ENCODE results near the gene ENAH.
A peak's percentile ranks its signal among the peaks of the same experiment; 100 is the strongest.
"Not testable (repeated sequence)": the region's sequence is repeated elsewhere in the genome, so short reads cannot be mapped to it uniquely, and the experiment has no call there.

The ENAH gene

DNA sequence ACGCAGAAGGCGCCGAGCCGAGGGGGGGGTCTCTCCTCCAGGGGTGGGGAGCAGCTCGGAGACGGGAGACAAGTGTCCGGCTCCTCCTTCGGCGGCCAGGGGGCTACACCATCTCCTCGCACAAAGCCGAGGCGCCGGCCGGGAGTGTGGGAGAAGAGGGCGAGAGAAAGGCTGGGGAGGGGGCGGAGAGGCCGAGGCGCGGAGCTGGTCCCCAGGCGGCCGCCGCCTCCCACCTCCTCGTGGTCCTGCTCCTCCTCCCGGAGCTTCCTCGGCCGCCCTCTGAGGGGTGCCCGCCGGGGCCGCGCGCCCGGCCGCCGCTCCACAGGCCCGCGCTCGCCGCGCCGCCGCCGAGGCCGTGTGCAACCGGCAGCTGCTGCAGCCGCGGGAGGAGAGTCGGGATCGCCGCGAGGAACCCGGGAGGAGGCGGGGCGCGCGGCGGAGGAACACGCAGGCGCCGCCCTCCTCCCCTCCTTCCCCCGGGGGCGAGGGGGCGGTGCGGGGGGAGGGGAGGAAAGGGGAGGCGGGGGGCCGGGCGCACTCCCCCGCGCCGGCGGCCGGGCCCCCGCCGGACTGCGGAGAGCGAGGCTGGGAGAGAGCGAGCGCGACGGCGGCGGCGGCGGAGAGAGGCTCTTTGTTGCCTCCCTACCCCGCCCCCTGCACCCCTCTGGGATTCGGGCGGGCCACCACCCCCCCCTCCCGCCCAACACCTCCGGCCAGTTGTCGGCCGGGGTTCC is at the start of gene ENAH:
TSS of gene ENAH (minus strand) at position 395 of the 734 bp plus-strand sequence. CDS start 433 bp downstream, outside the sequence.
- peak; percentile 66 for DNase-seq

DNA sequence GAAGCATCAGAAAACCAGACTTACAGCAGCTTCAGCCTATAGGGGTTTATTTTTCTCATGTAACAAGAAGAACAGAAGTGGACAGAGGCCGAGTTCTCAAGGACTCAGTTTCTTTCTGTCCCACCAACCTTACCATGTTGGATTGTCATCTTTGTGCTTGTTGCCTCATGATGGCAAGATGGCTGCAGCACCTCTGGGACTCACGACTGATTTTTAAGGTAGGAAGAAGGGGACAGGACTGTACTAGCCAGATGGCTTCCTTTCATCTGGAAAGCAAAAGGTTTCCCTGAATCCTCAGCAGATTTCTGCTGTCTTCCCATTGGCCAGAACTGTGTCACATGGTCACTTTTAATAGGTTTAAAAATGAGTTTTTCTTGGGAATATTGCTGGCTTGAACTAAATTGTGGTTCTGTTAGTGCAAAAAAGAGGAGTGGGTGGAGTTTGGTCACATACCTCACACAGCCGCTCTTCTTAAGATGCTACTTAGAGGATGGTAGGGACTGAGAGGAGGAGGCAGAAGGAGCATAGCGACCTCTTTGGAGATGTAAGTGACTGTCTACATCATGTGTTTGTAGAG is 48.1 kb upstream of the ENAH start:
- DNase-seq: no peak

DNA sequence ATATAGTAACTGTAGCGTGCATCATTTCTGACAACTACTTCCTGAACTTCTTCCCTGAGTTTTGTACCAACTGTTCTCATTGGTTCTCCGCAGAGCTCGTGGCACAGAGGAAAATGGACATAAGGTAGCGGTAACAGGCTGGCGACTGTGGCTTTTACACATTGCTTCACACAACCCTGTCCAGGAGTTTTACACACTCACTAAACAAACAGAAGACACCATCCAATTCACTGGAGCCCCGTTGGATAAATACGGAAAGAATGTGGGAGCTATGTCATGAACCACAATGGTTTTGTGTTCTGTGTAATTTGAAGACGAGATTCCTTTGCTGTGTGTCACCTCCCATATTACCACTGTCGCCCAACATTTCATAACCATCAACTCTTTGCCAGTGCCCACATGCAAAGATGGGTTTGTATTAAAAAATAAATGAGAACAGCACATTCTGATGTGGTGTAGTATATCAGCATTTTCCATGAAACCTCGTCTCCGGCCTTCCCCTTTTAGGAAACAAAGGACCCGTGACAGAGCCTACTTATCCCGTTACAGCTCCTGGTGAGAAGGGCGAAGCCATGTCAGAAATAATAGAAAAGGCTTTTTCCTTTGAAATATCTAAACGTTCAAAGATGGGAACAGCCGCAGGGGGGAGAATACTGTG is 47.4 kb upstream of the ENAH start:
- DNase-seq: no peak

DNA sequence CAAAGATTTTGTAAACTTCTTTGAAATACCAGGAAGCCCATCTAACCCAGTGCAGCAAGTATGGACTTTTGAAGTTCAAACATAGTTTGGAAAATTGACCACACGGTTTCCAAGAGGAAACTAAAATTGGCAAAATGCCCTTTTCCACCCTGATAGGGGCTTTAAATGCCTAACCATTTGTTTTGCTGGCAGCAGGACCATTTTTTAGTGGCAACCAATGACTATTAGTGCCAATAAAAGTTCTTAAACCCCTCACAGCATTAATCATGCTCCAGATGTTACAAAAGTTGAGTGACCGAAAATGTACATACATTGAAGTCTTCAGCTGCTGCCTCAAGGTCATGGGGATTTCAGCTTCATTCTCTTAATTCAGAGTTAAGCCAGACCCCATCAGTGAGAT is 46.4 kb upstream of the ENAH start:
- no peak for DNase-seq

DNA sequence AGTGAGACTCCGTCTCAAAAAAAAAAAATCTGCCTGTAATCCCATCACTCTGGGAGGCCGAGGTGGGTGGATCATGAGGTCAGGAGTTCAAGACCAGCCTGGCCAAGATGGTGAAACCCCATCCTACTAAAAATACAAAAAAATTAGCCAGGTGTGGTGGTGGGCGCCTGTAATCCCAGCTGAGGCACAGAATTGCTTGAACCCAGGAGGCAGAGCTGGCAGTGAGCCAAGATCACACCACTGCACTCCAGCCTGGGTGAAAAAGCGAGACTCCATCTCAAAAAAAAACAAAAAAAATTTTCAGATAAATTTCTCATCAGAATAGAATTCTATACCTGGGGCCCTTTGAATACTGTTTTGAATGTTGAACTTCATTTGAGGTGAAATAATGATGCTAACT is 45.3 kb upstream of the ENAH start:
- DNase-seq: not testable (repeated sequence)

DNA sequence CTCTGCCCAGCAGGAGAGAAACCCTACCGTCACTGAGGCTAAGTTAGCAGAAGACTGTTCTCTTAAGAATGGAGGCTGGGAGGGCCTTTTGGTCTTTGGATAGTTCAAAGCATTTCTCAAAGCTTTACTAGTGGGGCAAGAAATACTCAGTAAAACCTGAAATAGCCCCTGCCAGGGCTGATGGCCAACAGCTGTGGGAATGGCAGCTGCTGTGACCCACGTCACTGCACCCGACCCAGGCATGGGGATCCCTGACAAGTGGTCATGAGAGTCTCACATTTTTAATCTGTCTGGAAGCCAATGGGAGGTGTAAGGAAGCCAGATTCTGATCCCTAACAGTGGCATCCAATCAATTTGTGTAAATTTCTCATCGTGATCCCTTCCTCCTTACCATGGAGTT is 44.5 kb upstream of the ENAH start:
- no peak for DNase-seq

DNA sequence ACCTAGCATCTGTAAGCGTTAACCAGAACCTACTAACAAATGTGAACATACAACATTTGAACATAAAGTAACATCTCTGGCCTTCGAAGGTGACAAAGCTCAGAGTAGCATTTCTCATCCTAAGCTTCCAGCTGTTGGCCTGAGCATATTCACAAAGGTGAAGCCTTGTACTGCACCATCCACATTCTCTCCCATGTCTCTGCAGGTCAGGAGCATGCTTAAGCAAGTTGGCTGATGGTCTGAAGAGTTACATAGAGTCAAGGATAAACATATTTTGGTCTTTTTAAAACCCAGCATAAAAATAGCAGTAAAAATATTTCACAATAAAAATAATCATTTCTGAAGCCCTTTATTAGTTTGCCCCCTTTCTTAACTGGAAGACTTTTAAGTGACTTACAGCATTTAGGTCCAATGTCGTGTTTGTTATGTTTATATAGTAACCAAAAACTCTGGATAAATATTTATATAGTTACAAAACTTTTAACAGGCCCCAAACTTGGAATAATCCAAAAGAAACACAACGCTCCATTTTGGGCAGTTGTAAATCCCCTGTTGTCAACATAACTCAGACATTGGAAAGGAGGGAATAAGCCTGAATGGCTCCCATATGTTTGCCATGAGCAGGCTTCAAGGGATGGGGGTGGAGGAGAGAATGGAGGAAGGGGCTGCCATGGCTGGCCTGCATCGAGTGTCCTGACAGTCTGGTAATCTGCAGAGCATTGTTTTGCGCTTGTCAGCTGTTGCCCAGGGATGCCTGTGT is 42.8 kb upstream of the ENAH start:
- no peak for DNase-seq

DNA sequence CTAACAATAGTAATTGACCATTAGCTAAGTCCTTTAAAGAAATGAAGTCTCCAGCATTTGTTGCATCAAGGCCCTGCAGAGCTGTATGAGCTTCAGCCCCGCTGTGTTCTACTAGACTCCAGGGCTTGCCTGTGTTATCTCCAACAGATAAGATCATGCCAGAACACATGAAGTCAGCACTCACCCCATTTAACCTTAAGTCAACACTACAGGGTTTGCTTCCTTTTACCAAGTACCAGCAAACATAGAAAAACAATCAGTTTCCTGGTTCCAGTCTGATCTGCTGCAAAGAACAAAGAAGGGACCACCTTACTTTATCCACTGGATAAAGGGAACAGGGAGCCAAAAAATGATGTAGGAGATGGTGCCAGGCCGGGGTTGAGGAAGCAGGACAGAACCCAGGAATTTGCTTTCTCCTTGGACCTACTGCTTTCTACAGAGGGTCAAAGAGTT is 41.3 kb upstream of the ENAH start:
- DNase-seq: no peak

DNA sequence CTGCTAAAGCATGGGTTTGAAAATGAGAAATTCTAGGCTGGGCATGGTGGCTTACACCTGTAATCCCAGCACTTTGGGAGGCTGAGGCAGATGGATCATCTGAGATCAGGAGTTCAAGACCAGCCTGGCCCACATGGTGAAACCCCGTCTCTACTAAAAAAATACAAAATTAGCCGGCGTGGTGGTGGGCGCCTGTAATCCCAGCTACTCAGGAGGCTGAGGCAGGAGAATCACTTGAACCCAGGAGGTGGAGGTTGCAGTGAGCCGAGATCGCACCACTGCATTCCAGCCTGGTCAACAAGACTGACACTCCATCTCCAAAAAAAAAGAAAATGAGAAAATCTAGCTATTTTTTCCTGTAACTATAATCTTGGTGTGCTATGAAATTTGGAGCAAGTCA is 40.8 kb upstream of the ENAH start:
- not testable (repeated sequence) for DNase-seq

DNA sequence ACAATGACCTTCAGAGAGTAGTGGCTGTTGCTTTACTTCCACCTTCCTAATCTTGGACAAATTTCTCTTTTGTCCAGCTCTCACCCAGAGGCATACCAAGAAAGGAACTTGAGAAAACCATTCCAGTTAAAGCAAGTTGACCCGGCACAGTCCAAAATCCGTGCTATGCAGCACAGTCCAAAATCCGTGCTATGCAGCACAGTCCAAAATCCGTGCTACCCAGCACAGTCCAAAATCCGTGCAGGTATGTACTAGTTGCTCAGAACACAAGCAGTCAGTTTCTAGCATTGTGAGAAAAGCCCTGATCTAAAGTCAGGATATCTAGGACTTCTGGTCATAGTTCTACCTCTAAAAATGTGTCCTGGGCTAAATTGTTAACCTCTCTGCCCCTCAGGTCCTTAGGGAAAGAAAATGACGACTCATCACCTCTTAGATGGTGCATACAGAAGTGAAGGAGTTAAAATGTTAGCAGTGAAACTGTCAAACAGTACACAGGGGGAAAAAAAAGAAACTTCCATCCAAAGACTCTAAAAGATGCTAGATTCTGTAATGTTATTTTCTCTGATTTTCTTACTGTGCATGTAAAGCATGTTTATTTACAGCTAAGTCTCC is 40.3 kb upstream of the ENAH start:
- no peak for DNase-seq

DNA sequence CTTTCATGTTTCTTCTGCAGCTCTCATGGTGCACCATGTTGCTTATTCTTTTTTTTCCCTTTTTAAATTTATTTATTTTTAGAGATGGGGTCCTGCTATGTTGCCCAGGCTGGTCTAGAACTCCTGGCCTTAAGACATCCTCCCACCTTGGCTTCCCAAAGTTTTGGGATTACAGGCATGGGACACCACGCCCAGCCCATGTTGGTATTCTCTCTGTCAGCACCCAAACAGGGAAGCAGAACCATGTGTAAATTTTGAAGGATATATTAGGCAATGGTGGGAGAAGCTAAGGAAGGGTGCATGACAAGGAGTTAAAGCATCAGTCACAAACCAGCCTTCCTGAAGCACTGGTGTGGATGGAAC is 39.6 kb upstream of the ENAH start:
- no peak for DNase-seq

DNA sequence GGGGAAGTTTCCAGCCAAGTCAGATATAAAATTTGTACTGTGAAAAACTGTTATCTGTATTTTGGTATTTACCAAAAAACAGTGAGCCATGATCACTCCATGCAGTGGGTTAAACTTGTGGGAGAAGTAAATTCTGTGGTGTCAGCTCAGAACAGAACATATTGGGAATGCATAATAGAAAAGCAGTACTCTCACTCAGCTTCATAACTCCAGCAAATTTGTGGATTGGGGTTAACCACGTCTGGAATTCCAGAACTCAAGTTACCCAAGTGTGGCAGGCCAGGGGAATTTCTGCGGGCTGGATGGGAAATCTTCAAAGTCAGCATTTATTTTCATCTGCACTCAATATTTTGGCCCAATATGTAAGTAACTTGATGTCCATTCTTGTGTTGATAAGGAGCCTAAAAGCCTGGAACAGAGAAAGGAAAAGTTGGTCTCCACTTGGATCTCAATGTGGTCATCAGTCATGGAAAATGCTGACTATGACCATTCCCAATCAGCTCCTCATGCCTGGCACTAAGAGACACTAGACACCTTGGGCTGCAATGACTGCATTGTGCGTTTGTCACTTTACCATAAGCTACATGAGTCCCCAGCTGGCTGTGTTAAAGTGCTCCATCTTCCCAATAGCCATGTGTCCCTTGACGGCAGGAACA is 39.1 kb upstream of the ENAH start:
- no peak for DNase-seq

DNA sequence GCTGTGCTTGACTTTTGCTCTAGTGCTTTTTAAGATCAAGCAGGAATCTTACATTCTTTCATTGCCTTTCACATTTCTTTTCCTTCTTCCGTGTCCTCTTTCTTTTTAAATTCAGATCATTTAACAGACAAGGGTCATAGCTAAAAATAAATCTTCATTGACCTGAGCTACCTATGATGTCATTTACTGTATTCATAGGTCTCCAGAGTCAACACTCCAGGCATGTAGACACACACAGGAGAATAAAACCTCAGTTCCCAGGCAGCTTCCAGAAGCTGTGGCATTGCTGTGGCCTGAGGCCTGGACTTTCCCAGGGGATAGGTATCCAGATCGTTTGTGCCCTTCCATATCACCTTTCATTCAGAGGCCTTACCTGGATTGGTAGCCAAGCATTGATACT is 38.5 kb upstream of the ENAH start:
- DNase-seq: no peak

DNA sequence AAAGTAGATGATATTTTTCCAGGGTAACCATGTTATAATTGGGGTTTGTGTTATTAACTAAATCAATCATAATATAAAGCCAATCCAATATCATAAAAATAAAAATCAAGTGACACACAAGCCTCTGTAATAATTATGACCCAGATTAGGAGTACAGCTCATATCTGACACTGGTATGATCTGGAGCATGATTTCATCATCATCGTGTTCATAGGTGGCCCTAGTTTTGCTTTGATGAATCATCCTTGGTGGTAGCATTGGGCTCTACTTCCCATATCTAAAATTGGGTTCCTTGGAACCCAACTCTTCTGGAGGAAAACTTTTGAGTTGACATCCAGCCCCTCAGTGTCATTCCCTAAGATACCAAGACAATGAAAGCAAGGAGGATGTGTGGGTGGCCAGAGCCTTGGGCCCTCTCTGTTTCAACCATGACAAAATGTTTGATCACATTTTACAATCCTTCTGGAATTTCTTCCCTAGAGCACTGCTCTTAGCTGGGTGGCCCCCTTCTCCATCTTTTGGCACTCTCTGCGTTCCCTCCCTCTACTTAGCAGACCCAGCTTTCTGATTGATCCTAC is 37.0 kb upstream of the ENAH start:
- no peak for DNase-seq

DNA sequence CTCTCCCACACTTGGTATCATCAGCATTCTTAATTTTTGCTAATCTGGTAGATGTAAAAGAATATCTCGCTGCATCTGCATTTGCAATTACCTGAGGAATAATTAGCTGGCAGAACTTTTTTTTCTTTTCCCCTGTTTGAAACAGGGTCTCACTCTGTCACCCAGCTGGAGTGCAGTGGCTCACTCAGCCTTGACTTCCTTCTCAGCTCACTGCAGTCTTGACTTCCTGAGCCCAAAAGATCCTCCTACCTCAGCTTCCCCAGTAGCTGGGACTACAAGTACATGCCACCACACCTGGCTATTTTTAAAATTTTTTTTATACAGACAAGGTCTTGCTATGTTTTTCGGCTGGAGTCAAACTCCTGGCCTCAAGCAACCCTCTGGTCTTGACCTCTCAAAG is 35.4 kb upstream of the ENAH start:
- no peak for DNase-seq

DNA sequence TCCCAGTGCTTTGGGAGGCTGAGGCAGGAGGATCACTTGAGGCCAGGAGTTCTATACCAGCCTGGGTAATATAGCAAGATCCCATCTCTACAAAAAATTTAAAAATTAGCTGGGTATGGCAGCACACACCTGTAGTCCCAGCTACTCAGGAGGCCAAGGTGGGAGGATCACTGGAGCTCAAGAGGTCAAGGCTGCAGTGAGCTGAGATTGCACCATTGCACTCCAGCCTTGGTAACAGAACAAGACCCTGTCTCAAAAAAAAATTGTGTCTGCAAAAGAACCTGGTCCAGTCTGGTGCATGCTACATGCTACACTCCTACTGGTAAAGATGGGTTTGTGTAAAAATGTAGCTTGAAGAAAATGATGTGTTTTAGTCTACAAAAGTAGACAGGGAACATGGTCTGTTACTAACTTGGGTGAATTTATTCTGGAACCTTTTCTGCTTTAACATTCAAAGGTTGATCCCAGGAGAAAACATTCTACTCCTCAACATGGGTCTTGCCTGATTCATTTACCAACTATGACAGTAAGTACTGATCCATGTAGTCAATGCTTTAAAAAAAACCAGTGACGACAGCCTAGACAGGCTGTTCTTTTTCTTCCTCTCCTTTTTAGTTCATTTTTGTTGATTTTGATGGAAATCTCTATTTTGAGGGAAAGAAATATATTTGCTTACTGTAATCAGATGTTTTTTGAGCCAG is 32.7 kb upstream of the ENAH start:
- no peak for DNase-seq

DNA sequence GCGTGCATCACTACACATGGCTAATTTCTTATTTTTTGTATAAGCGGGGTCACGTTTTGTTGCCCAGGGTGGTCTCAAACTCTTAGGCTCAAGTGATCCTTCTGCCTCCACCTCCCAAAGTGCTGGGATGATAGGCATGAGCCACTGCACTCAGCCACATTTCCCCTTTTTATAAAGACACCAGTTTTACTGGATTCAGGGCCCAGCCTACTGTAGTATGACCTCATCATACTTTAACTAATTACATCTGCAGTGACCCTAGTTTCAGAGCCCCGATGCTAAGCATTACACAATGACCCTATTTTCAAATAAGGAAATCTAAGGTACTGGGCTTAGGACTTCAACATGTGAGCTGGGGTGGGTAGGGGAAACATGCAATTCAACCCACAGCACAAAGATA is 31.8 kb upstream of the ENAH start:
- DNase-seq: no peak

DNA sequence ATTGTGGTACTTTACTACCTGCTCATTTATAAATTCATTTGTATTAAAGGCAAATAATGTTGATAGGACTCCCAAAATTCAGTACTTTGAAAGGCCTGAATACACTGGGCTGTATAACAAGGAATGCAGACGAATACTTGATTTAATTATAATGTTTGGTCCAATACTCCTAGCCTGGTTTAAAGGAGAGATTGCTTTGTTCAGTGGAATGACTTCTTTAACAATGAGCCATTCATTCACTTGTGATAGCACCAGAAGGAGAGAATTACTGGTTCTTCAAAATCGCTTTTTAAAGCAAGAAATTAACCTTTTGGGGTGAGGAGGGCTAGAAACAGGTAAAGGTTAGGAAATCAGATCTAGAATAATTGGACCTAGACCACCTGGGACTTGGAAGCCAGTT is 28.3 kb upstream of the ENAH start:
- DNase-seq: no peak

DNA sequence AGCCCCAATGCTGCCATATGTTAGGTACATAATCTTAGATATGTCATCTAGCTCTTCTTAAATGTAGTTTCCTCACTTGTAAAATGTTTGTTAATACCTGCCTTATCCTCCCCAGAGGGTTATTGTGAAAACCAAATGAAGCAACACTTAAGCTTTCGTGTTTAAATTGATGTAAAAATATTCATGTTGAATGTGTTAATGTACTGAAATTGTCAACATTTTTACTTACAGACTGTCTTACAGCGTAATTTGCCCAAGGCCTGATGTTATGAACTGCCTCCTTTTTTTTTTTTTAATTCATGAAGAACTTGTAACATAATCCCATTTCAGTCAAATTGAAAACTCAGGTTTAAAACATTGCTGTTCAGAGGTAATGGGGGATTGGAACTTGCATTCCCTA is 25.6 kb upstream of the ENAH start:
- DNase-seq: no peak

DNA sequence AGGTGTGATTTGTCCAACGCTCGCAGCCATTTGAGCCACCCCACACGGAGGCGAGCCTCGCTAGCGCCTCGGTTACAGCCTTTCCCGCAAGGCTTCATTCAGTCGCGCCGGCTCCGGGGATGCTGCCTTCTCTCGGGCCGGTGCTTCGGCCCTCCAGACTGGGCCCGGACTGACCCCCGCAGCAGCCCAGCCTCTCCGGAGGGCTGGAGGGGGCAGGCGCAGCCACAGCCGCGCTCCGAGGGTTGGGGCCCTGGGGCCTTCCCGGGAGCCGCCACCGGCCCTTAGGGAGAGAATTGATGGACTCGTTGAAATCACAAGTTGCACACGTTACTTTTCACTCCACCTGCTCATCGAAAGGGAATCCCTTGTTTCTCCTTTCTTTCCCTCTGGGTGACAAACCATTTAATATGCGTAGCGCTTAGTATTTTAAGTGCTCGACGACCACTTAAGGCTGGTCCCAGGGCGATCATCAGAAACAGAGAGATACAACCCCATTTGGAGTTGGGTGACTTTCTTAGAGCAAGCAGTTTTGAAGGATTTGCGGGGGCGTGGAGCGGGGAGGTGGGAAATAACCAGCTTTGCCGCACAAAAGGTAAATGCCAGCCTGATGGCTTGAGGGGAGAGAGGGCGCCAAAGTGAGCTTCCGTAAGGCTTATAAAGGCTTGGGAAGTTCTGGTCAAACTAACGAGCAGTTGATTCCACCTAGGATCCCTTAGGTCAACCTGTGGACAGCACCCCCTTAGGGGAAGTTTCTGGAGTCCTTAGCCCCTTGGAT is 24.6 kb upstream of the ENAH start:
- no peak for DNase-seq

DNA sequence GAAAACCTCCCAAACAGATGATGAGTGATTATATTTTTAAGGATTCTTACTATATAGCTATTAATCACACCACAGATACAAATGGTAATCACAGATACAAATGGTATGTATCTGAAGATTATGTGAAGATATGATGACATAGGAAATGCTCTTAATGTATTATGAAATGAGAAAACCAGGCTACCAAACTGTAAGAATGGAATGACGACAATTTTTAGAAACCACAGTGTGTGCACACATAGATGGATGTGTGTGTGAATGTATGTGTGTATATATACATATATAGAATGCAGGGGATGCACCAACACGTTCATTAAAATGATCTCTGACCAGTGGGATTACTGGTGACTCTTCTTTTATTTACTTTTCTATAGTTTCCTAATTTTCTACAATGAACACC is 21.5 kb upstream of the ENAH start:
- DNase-seq: no peak

Measured in activated CD8-positive, alpha-beta memory T cell treated with anti-CD3 and anti-CD28 coated beads, Interleukin-2, amount 50 U/mL, for 48 hours (primary cell).